A204.1 (cell line): ENCODE results near the gene TMEM53.
"Not testable (repeated sequence)": the region's sequence is repeated elsewhere in the genome, so short reads cannot be mapped to it uniquely, and the experiment has no call there.

ENCODE experiments used
- FAIRE-seq: peaks from 2 replicates; lab custom pipeline; 2012; peaks lifted over from hg19 to GRCh38; lab: Jason Lieb, UNC

The TMEM53 gene

DNA sequence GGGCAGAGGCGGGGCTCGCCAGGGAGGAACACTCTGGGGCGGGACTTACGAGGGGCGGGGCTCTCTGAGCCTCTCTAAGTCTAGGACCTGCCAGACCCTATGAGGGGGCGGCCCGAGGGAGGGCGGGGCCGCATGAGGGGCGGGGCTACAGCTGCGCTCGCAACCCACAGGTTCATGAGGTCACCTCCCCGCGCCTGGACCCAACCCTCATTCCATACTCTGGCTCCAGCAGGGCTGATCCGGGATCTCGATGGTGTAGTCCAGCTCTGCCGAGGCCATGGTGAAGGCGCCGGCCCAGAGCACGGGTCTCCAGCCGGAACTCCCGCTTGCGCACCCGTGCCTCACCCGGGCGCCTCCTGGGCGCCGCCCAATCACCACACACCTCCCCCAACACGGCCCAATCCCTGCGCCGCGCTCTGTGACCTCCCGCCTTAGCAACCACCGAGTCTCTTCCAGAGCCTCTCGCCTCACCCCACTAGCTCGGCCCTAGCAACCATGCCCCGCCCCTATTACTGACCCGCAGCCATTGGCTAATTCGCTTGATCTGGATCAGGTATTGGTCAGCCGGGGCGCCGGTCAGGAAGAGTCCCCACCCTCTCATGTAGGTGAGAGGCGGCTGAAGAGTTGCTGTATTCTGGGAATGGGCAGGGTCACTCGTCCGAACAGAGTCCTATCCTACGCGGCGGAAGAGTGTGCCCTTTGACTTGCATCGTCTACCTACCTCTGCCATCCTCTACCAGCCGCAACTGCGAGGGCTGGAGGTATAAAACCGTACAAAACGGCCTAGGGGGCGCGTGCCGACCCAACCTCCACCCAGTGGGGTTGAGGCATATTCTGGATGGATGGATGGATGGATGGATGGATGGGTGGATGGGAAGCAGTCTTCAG lies at the start of gene TMEM53, which contains the start of gene ARMH1:
TSS of gene TMEM53 (minus strand) at position 369 of the 888 bp plus-strand sequence. CDS start at position 279, 90 bp downstream.
TSS of gene ARMH1 (plus strand) at position 602 of the 888 bp plus-strand sequence. CDS start 14,984 bp downstream, outside the sequence.
- FAIRE-seq: peak; percentile 95

DNA sequence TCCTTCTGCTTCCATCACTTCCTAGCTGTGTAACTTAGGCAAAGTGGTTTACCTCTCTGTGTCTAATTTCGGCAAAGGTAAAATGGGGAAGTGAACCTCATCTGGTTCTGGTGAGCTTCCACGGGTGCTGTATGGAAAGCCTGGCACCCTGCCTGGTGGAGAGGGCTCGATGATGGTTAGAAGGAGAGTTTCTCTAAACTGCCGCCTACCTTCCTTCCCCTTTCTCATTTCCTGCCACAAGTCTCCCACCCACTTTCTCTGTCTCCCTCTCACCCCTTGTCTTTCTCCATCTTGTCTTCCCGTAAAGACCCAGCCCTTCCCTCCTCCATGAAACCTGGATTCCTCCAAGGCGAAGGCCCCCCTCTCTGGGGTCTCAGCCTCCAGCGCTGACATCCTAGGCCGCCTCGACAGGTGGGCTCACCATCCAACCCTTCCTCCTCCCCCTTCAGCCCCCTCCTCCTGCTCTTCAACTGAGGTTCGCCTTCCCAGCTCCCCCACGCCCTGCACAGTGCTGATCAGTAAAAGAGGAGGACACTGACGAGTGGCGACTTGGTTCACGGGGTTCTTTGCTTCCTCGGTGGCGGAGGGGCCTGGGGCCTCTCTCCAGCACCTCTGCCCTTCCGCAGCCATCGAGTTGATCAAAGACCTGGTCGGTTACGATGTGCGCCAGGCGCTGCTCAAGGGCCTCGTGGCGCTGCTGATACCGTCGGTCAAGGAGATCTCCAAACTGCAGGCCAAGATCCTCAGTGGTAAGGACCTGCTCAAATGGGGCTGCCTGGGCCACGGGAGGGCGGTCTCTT lies 49.4 kb upstream of the TMEM53 start:
- FAIRE-seq: no peak

DNA sequence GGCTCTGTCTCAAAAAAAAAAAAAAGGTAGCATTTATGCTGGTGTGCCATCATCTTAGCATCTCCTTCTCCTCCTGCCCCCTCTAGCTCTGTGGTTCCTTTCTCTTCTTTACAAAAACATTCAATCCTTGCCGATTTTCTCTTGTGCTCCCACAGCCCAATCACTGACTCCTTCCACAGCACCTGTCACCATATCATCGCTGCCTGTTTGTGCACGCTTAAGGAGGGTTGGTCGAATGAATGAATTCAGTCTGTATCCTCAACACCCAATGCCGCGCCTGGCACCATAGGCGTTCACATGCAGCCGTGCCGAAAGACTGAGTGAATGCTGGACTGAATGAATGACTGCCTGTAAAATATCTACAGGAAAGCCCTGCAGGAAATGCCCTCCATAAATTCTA lies 48.8 kb upstream of the TMEM53 start:
- FAIRE-seq: no peak

DNA sequence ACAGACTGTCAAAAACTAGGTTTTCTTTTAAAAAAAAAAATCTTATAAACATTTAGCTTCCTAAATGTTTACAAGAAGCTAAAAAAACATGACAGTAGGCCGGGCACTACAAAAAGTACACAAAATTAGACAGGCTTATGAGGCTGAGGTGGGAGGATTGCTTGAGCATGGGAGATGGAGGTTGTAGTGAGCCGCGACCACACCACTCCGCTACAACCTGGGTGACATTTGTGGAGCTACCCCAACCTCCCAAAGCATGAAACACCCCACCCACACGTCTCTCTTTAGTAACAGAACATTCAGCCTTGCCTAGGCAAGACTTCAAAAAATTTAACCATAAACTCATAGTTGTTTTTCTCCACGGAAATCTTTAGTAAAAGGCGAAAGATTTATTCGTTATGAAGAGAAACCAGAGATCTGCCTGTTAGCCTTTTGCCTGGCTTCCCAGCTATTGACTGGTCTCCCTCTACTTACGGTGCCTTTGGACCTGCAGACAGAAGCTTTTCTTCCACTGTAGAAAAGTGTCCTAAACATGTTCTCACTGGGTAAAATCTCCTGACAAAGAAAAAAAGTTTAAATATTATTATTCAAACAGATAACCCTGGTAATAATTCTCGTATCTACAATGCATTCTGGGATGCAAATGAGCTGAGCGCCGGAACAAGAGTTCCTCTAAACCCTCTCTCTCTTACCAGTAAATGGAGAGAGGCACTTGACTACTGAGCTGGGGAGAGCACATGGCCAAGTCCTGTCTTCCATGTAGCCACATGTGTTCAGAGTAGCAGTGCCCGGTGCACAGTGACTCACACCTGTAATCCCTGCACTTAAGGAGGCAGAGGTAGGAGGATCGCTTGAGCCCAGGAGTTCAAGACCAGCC lies 47.4 kb upstream of the TMEM53 start:
- FAIRE-seq: peak; percentile 41

DNA sequence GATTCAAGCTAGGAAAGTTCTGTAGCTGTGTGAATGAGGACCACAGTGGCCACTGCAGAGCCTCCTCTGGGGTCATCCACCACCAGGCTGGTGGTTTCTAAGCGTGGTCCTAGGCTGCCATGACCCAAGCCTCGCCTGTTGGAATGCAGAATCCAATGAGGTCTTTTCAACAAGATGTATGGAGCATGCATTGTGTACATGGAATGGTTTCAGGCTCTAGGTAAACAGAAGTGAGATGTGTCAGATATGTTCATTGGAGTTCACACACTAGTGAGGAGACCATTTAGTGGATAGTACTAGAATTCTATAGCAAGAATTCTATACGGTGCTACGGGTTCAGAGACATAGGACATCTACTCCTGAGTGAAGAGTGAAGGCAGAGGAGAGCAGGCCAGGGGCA lies 46.0 kb upstream of the TMEM53 start:
- FAIRE-seq: no peak

DNA sequence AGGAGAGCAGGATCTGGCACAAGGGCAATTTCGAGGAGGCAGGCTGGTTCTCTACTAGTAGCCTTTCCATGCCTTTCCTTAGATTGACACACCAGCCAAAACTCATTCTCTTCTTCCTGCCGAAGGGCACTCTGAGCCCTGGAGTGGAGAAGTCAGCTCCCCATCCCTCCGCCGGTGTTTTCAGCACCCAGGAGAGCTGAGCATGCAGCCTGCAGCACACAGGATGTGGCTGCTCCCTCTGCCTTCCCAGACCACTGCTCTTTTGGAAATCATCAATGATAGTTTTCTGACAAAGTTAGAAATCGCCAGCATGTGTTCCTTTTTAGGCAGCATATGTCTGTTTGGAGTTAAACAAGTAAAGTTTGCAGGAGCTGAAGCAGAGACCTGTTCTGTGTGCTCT lies 45.0 kb upstream of the TMEM53 start:
- FAIRE-seq: no peak

DNA sequence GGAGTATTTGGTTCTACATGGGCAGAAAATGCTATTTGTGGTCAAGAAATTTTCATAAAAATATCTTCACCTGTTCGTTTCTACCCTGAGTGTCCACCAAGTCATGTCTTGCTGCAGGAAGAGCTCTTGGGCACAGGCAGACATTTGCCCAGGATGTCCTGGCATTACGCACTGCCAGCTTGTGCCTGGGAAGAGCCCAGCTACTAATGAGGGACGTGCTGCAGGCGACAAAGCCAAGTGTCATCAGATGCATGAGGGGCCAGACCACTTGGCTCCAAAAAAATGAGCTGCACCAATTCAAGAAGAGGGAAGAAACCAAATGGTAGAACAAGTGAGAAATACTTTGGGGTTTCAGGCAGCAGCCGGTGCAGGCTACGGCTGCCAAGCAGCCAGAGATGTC lies 43.8 kb upstream of the TMEM53 start:
- no peak for FAIRE-seq

DNA sequence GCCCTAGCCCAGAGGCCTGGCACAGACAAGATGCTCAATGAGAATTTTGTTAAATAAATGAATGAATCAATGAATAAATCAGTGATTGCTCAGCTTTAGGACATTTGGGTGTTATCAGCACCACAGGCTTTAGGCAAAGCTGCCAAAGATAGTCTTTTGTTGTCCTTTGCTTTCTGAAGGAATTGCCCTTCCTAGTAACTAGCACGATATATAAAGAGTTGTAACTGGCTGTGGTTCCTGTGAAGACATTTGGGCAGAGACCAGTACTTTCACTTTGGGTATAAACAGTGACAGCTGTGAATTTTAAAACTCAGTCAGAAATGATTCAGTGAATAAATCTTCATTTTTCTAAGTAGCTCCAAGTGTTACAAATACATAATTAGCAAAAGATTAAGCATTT lies 43.4 kb upstream of the TMEM53 start:
- no peak for FAIRE-seq

DNA sequence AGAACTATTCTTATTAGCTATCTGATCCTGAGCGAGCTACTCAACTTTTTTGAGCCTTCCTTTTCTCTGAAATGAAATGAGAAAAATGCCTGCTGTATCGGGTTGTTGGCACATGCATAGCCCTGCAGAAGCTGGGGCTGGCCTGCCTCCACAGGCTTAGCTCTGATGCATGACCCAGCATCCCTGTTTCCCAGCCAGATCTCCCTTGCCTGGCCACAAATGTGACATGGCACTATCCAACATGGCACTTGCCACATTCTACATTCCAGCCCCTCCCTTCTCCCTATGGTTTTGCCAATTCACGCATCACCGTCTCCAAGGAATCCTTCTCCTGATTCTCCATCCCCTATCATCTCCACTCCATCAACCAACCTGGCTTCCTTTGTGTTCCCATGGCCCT lies 42.9 kb upstream of the TMEM53 start:
- FAIRE-seq: no peak

DNA sequence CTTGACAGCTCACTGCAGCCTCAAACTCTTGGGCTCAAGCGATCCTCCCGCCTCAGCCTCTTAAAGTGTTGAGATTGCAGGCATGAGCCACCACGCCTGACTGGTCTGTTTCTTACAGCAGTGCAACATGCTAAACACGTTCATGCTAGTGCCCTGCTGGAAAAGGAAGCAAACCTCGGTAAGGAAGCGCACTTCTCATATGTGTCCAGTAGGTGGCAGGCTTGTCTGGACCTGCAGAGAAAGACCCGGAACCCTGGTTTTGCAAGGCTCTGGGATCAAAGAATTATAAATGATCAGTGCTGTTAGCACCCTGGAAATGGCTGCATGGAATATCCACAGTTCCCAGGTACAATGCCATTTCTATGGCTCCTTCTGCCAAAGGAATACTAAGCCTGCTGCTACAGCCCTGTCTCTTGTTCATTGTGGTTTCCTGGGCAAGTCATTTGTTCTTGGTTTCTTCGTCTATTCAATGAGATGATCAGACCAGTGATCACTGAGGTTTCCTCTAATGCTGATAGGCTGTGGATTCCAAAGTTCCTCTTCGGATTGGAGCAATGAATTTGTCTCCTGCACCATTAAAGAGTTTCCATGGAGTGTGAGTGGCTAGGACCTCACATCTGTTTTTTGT lies 40.8 kb upstream of the TMEM53 start:
- FAIRE-seq: peak; percentile 87

DNA sequence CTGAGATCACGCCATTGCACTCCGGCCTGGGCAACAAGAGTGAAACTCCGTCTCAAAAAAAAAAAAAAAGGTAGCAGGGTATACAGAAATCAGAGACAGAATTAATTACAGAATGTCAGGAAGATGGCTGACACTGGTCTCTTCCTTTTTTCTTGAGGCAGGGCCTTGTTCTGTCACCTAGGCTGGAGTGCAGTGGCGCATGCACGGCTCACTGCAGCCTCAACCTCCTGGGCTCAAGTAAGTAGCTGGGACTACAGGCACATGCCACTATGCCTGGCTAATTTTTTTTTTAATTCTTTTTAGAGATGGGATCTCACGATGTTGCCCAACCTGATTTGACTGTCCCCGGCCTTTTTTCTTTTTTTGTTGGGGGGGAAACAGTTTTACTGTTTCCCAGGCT lies 40.3 kb upstream of the TMEM53 start:
- FAIRE-seq: no peak

DNA sequence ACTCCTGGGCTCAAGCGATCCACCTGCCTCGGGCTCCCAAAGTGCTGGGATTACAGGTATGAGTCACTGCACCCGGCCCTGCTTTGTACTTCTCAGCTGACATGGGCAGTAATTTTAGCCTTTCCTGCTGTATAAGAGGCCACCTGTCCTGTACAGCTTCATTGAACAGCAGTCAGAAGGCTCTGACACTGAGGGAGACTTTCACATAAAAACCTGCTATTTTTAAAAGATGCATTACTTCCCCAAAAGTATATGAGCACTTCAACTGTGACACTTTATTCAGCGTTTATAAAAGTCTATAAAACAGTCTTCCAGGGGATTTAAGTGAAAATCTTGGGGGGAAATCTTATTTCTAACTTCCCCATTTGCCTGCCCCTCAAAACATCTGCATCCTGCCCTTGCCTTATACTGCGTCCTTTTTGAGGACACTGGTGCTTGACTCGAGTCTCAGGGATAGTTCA lies 39.1 kb upstream of the TMEM53 start:
- no peak for FAIRE-seq

DNA sequence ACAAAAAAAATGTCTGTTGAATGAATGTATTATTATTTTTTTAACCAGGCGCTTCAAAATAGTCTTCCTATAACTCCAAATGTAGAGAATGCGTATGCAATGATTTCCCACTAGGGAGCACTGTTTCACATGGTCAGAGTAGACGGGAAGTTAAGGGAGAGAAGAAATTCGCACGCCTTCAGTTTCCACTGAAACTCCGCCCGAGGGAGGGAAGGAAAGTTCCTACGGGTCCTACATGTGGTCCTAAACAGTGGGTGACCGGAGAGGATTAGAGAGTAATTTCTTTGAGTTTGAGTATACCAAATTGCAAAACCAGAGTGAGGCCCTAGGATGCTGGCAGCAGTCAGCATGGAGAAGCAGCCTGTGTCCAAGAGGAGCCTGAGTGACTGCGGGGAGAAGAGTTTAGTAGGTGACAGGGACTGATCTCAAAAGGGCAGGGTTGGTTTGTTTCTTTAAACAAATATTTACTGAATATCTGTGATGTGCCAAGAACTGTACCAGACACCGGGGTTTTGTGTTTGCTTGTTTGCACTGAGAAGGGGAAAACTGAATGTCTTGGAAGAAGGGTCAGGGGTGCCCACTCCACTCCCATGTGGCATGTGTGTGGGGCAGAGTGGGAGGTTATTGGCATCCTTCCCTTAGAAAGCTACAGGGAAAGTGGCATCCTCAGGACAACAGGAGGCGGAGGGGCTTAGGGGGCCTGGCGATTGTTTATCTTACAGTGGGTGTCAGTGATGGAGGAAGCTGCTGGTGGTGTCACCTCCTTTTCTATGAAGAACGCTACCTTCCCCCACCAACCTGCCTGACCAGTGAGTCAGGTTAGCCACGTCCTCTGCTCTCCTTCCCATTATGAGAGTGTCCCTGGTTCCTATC lies 33.9 kb upstream of the TMEM53 start:
- FAIRE-seq: peak; percentile 92

DNA sequence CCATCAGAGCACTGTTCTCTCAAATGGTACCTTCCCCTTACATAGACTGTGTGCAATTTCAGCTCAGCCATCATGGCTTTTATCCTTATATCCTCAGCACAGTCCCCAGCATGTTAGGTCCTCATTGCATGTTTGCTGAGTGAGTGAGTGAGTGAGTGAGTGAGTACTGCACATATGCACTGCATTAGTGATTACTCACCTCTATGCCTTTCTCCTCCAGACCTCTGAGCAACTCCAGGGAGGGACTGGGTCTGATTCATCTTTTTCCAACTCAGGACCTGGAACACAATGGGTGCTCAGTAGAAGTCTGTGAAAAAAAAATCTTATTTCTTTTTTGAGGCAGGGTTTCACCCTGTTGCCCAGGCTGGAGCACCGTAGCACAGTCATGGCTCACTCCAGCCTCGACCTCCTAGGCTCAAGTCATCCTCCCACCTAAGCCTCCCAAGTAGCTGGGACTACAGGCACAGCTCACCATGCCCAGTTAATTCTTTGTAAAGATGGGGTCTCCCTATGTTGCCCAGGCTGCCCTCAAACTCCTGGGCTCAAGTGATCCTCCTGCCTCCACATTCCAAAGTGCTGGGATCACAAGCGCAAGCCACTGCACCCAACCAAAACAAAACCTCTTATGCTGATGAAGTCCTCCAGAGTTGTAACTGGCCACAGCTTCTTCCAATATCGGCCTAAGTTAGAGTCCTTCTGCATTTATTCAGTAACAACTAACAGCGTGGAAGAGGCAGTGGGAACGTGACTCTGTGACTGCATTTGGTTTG lies 33.0 kb upstream of the TMEM53 start:
- no peak for FAIRE-seq

DNA sequence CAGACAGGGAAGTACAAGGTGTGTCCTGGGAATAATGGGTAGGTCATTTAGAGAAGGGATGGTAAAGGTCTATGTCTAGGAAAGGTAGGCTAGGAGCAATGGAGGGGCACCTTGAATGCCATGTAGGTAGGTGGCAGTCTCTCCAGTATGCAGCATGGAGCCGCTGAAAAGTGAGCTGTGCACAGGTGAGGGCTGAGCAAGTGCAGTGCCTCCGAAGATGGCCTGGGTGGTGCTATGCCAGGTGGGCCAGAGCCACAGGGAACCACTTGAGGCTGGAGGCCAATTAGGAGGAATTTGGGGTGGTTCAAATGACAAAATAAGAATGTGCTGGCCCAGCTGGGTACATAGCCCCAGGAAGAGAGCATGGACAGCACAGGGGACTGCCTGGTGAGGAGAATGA lies 31.7 kb upstream of the TMEM53 start:
- no peak for FAIRE-seq

DNA sequence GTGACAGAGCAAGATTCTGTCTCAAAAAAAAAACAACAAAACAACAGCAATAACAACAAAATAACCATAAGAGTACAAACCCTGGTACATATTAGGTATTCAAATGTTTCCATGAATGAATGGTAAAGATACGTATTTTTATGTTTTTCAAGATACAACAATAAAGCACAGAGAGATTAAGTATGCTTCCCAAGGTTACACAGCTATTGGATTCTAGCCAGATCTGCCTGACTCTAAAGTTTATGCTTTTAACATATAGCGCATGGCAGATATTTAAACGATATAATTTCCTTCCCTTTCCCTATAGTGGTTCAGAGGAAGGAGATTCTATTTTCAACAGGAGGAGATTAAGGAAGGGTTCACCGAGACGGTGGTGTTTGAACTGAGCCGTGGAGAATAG lies 31.2 kb upstream of the TMEM53 start:
- no peak for FAIRE-seq

DNA sequence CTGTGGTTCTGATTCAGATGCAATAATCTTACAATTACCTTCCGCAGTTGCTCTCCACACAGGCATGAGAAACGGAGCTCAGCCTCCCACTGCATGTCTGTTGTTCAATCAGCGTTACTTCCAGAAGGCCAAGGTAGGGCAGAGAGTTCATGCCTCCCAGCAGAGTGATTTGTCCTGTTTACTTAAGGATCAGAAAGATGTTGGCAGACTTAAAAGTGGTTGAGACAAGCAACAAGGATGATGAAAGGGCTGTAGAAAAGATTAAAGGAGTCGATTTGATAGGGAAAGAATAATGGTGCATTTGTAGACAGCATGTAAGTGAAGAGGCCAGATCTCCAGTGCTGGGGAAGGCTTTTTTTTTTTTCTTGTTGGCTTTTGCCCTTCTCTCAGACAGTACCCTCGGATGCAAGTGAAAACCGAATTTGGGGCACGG lies 26.9 kb upstream of the TMEM53 start:
- FAIRE-seq: no peak

DNA sequence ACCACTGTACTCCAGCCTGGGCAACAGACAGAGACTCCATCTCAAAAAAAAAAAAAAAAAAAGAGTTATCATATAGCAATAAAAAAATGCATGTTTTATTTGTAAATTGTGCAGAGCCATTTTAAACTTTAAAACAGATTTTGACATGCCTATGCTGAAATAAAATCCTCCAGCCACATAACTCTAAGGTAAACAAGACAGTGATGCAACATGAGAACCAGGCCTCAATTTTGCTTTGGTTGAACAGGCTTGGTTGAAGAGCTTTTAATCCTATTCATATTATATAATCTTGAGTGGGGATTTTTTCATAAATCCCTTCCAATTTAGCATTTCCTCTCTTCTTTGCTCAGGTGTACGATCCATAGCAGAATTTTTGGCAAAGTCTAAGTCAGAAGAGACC lies 26.3 kb upstream of the TMEM53 start:
- no peak for FAIRE-seq

DNA sequence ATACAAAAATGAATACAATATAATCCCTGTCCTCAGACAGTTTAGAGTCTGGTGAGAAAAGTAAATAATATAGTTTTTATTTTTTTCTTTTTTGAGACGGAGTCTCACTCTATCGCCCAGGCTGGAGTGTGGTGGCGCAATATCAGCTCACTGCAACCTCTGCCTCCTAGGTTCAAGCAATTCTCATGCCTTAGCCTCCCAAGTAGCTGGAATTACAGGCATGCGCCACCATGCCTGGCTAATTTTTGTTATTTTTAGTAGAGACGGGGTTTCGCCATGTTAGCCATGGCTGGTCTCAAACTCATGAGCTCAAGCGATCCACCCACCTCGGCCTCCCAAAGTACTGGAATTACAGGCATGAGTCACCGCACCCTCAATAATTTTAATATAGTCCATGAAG lies 25.1 kb upstream of the TMEM53 start:
- not testable (repeated sequence) for FAIRE-seq

DNA sequence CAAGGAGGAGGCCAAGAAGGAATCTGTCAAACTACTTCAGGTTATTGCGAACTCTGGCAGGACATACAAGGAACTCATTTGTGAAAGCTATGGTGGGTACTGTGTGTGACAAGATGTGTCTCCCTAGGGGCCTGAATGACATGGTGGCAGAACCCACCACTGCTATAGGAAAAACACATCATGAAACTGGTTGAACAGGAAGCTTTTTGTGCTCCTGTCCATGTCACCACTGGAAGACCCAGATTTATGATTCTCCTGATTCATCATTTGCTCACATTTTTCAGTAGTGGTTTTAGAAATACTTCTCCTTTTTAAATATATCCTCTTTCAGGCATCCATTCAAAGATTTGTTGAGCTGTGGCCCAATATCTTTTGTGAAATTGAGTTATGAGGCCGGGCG lies 23.9 kb upstream of the TMEM53 start:
- no peak for FAIRE-seq
